Islet of Langerhans (tissue), 1 donor: ENCODE measurements around the gene GHR.
"Not testable (repeated sequence)": the region's sequence is repeated elsewhere in the genome, so short reads cannot be mapped to it uniquely, and the experiment has no call there.

Source experiments
- FAIRE-seq: peaks from one replicate; lab custom pipeline; 2011; peaks lifted over from hg19 to GRCh38; lab: Jason Lieb, UNC

Gene GHR

GRCh38 chr5:42720251-42720650, 297.0 kb downstream of the GHR start:
- FAIRE-seq, result no peak

GRCh38 chr5:42721484-42721883, 298.2 kb downstream of the GHR start:
- FAIRE-seq, result no peak

GRCh38 chr5:42734531-42735058, 311.4 kb downstream of the GHR start:
- not testable (repeated sequence) for FAIRE-seq

- FAIRE-seq, result no peak
Measured at GRCh38 chr5:42740920-42741319, 317.7 kb downstream of the GHR start.

DNA sequence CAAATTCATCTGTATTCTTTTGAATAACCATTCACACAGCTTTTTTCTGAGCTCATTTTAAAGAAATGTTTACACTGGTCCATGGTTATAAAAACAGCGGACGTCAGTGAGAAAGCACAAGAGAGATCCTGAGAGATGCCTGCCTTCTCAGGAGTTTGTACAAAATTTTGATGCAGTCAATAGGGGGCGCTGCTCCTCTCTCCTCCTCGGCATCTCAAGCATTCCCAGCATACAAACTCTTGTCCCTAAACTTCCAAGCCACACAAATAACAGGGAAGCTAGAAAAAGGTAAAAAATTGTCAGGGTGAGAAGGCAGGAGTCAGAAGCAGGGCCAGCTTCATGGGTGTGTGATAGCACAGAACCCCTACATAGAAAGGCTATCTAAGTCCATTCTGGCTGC, 322.2 kb downstream of the GHR start:
- no peak for FAIRE-seq

DNA sequence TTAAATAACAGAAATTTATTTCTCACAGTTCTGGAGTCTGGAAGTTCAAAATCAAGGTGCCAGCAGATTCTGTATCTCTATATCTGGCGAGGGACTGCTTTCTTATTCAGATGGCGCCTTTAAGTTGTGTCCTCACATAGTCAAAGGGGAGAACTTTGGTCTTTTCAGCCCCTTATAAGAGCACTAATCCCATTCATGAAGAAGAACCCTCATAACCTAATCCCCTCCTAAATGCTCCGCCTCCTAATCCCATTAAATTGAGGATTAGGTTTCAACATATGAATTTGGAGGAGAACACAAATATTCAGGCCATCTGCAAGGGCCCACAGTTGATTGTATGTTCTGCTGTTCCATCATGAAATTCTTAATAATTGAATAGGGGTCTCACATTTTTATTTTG, 322.6 kb downstream of the GHR start:
- no peak for FAIRE-seq

GRCh38 chr5:42749020-42749419, 325.8 kb downstream of the GHR start:
- no peak for FAIRE-seq

DNA sequence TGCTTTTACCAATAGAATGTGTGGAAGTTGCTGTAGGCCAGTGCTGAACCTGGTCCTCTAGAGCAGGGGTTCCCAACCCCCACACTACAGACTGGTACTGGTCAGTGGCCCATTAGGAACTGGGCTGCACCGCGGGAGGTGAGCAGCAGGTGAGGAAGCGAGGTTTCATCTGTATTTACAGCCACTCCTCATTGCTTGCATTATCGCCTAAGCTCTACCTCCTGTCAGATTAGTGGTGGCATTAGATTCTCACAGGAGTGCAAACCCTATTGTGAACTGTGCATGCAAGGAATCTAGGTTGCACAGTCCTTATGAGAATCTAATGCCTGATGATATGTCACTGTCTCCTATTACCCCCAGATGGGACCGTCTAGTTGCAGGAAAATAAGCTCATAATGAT, 327.3 kb downstream of the GHR start:
- no peak for FAIRE-seq

GRCh38 chr5:42751044-42751443, 327.8 kb downstream of the GHR start:
- FAIRE-seq, result no peak

DNA sequence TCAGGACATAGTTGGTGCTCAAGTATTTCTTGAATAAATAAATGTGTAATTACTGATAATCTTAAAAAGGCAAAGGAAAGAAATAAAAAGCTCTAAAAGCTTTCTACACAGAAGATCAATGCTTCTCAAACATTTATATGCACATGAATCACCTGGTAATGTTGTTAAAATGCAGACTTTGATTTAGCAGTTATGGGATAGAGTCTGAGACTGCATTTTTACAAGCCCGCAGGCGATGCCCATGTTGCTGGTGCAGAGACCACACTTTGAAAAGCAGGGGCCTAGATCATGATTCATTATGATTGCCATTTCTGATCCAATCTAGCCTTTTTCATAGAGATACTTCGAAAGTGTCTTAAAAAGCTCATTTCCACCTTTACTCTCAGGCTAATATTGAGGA, 329.9 kb downstream of the GHR start:
- no peak for FAIRE-seq

DNA sequence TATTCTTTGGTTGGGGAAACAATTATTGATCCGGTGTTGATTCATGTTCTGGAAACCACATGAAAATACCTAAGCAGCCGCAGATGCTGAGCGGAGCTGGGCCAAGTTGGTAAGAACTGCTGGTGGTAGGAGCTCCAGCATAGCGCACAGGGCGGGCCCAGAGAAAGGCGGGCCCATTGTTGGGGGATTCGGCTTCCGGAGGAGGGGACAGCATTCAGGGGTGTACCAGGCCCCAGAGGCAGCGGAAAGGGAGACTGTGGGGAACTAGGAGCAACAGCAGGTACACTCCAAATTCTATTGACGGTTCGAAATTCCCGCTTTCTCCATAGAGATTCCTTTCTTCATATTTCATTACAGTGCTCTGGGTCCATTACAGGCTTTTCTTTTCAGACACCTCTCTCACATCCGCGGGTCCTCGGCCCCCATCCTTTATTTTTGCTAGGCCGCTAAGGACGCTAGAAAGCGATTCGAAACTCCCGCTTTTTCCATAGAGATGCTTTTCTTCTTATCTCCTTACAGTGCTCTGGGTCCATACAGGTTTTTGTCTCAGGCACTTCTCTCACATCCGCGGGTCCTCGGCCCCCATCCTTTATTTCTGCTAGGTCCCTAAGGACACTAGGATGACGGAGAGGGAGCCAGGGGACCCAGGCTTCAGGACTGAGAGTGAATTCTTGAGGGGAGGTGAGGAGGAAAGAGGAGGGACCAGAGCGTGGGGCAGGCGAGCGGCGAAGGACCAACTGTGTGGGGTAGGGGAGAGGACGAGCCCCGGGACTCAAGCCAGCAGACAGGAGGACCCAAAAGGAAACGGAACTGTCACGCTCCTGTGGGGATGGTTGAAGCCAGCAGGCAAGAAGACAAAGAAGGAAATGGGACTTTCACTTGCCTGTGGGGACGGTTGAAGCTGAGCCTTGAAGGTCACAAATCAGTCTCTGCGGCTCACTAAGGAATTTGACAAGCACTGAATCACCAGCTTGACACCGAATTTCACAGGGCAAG, 333.7 kb downstream of the GHR start, which contains the start of gene CCDC152:
Gene CCDC152, plus strand, starts transcription at position 213 of the 996 bp plus-strand sequence. CDS start 2,304 bp downstream, outside the sequence.
- no peak for FAIRE-seq

- FAIRE-seq, result no peak
Measured at GRCh38 chr5:42759456-42759855, 336.2 kb downstream of the GHR start.

DNA sequence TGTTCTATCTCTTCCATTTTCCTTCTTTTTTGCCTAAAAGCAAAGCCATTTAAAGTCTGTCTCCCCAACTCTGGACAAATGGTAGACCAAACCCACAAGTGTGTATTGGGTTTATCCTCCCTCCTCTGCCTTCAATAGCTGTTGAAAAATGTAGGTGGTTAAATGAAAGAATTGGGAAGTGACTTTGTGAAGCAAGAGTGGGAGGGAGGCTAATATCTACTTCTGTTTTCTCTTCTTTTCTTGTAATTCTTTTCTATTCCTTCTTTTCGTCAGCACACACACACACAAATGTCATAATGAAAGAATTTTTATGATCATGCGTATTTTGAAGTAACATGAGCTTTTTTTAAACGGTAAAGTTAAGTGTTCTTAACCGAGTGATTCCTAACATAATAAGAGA, 337.2 kb downstream of the GHR start:
- no peak for FAIRE-seq

- FAIRE-seq, result no peak
Measured at GRCh38 chr5:42761791-42762190, 338.6 kb downstream of the GHR start.

GRCh38 chr5:42767491-42768105, 344.4 kb downstream of the GHR start:
- peak; percentile 98 for FAIRE-seq

- FAIRE-seq, result no peak
Measured at GRCh38 chr5:42768106-42768504, 344.9 kb downstream of the GHR start.

DNA sequence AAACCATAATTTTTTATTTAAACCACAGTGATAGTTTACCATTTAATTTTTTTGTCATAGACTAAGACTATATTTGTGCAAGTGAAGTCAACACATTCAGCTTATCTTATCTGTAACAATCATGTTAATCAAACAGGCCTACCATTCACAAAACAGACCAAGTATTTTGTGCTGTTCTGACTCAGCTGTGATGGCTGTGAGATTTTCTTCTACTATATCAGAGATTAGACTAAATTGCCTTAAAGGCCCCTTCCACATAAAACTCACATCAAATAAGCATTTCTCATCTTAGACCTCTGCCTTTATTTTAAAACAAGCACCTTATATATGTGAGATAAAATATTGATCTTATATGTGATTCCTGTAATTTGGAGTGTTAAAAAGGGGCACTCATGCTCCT, 346.8 kb downstream of the GHR start:
- no peak for FAIRE-seq
